Mesendoderm (in vitro differentiated cells): ENCODE measurements around the gene MEX3A.

Source experiments
- DNase-seq: peaks from one replicate; pipeline ENCODE4 v3.0.0; 2013
- H2AK5ac ChIP-seq: 2 replicates; pipeline ENCODE4 v1.6.1; 2013; ENCODE audit warnings: low read length, inconsistent platforms
- H2BK120ac ChIP-seq: 2 replicates; pipeline ENCODE4 v1.6.1; 2013; ENCODE audit warnings: low read depth, mild to moderate bottlenecking, low read length, moderate library complexity, mixed read lengths
- H2BK15ac ChIP-seq: replicated peaks from 2 replicates; pipeline ENCODE4 v1.6.1; 2013; ENCODE audit warnings: low read depth, mild to moderate bottlenecking, moderate library complexity
- H2BK5ac ChIP-seq: 2 replicates; pipeline ENCODE4 v1.6.1; 2013; ENCODE audit warnings: low read length, inconsistent platforms
- H3K18ac ChIP-seq: 2 replicates; pipeline ENCODE4 v1.6.1; 2013; ENCODE audit warnings: mild to moderate bottlenecking, low read length, mixed read lengths
- H3K23ac ChIP-seq: one replicate; pipeline ENCODE4 v1.6.1; 2013; ENCODE audit warnings: low read length
- H3K27ac ChIP-seq: 2 replicates; pipeline ENCODE4 v1.5.1; 2013; ENCODE audit warnings: low read depth, mild to moderate bottlenecking, inconsistent platforms, low read length, moderate library complexity
- H3K27me3 ChIP-seq: 2 replicates; pipeline ENCODE4 v1.6.1; 2013; ENCODE audit warnings: low read length, control low read depth, mild to moderate bottlenecking, inconsistent platforms; ENCODE audit not compliant: insufficient read depth, poor library complexity
- H3K36me3 ChIP-seq: 2 replicates; pipeline ENCODE4 v1.6.1; 2013; ENCODE audit warnings: low read length, inconsistent platforms; ENCODE audit not compliant: control insufficient read depth, insufficient read depth
- H3K4ac ChIP-seq: one replicate; pipeline ENCODE4 v1.6.1; 2013; ENCODE audit warnings: low read depth, mild to moderate bottlenecking, low read length, moderate library complexity
- H3K4me1 ChIP-seq: 2 replicates; pipeline ENCODE4 v1.6.1; 2013; ENCODE audit warnings: low read depth, low read length, inconsistent platforms; ENCODE audit not compliant: control insufficient read depth
- H3K4me2 ChIP-seq: 2 replicates; pipeline ENCODE4 v1.6.1; 2013; ENCODE audit warnings: low read length
- H3K4me3 ChIP-seq: 2 replicates; pipeline ENCODE4 v1.5.1; 2013; ENCODE audit warnings: mild to moderate bottlenecking, low read length
- H3K56ac ChIP-seq: one replicate; pipeline ENCODE4 v1.6.1; 2013; ENCODE audit warnings: low read length
- H3K79me1 ChIP-seq: 2 replicates; pipeline ENCODE4 v1.6.1; 2013; ENCODE audit warnings: low read length, inconsistent platforms
- H3K79me2 ChIP-seq: 2 replicates; pipeline ENCODE4 v1.6.1; 2013; ENCODE audit warnings: mild to moderate bottlenecking, low read length; ENCODE audit not compliant: control insufficient read depth, insufficient read depth
- H3K9ac ChIP-seq: 2 replicates; pipeline ENCODE4 v1.6.1; 2013; ENCODE audit warnings: low read length, inconsistent platforms
- H4K5ac ChIP-seq: one replicate; pipeline ENCODE4 v1.6.1; 2013; ENCODE audit warnings: low read length
- H4K8ac ChIP-seq: one replicate; pipeline ENCODE4 v1.6.1; 2013; ENCODE audit warnings: low read depth, mild to moderate bottlenecking, control low read depth, low read length, moderate library complexity
- WGBS: extraction: QIAGEN DNeasy Blood & Tissue Kit; methylation state at CpG from one replicate; pipeline ENCODE4 v1.1.7; 2013; ENCODE audit warnings: low lambda C conversion rate, missing lambda C conversion rate; ENCODE audit not compliant: insufficient coverage; ENCODE audit errors: extremely low coverage; 5-methylcytosine and 5-hydroxymethylcytosine counted together

Gene MEX3A

DNA sequence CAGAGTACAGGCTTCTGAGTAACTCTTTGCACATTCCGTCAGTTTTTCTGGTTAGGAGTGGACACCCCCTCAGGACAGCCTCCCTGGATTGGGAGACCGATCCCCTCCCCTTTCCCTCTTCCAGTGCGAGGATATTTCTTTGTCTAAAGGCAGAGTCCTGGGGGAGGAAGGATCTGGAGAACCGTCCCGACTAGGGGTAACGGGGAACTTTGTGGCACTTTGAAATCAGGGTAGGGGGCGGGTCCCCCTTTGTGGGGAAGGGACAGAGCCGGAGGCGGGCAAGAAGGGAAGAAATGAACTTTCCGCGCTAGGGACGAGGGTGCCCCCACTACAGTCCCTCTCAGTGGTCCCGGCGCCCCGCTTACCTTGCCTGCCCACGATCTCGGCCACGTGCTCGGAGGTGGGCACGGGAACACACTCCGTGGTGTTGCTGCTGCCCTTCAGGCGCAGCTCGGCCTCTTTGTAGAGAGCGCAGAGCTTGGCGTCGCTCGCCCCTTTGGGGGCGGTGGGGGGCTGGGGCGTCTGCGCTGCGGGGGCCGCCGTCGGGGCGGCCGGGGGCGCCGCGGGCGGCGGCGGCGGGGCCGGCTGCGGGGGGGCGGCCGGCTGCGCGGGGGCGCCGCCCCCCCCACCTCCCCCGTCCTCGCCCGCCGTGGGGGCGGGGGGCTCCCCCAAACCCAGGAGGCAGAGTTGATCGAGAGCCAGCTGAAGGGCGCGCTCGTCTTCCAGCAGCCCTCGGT lies 917 bp downstream of the MEX3A start:
- peak; percentile 69 for DNase-seq

DNA sequence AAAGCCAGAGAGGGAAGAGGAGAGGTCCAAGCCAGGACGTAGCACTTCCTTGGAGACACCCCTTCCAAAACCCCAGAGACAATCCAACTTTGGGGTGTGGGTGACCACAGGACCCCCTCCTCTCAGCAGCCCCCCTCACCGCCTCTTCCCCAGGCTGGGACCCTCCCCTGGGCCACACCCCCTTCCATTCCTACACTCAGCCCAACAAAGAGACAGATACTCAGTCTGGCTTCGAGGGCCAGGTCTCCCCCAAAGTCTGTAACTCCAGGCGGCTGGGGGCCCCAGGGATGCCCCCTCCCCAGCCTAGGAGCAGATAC lies 1.4 kb downstream of the MEX3A start:
- DNase-seq: no peak
- no CpG with 5 or more reads among the region's 4 CpGs for WGBS
- H3K9ac ChIP-seq: peak overlapping the region; percentile 99

More for the DNA sequence above, 917 bp downstream of the MEX3A start:
- Histone ChIP-seq H2BK15ac (no peak overlapping the region), H3K23ac (peak overlapping the region; percentile 83), H2BK5ac (peak overlapping the region; percentile 97), H3K4me2 (peak overlapping the region; percentile 54), H4K8ac (no peak overlapping the region), H3K36me3 (peaks cover 5% of the 10 kb centered on the region), H3K9ac (peak overlapping the region; percentile 99), H3K4ac (peak overlapping the region; percentile 100), H3K4me3 (peak overlapping the region; percentile 77), H3K27me3 (no peaks in the 10 kb centered on the region), H2AK5ac (peak overlapping the region; percentile 90), H3K79me2 (peaks cover 59% of the 10 kb centered on the region), H3K4me1 (peaks cover 34% of the 10 kb centered on the region), H3K56ac (peak overlapping the region; percentile 100), H3K18ac (peak overlapping the region; percentile 99), H3K79me1 (peaks cover 23% of the 10 kb centered on the region), H2BK120ac (peak overlapping the region; percentile 88), H4K5ac (no peak overlapping the region), H3K27ac (peak overlapping the region; percentile 92)
- no CpG with 5 or more reads among the region's 61 CpGs for WGBS

DNA sequence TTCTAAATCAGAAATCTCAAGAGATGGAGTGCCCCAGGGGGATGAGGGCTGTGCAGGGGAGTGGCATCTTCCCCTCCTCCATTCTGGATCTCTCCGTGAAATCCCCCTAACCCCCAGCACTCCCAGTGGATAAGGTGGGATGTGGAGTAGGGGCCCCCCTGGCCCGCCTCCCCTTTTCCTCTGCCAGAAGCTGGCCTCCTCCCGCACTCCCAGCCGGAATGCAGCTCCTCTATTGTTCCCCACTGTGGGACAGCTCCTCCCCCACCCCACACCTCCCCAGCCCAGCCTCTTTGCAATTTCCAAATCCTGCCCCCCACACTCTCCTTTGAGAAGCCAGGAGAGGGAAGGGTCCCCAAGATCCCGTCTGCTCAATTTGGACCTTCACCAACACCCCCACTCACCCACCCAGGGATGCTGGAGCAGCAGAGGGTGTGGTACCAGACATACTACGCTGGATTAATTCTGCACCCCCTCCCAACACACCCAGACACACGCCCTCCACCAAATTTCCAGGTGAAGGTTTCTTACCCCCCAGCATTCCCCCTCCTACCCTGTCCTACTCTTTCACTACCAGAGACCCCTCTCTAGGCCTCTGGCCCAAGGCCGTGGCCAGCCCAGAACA lies 1.9 kb downstream of the MEX3A start:
- no peak overlapping the region for H3K23ac ChIP-seq
- peak overlapping the region; percentile 100 for H3K56ac ChIP-seq
- H3K79me2 ChIP-seq: peaks cover 68% of the 10 kb centered on the region
- H2AK5ac ChIP-seq: peak overlapping the region; percentile 66
- H3K27me3 ChIP-seq: no peaks in the 10 kb centered on the region
- H3K36me3 ChIP-seq: peaks cover 5% of the 10 kb centered on the region
- H3K18ac ChIP-seq: peak overlapping the region; percentile 99
- H2BK15ac ChIP-seq: no peak overlapping the region
- peak overlapping the region; percentile 88 for H2BK120ac ChIP-seq
- H3K4ac ChIP-seq: peak overlapping the region; percentile 100
- WGBS: no CpG with 5 or more reads among the region's 8 CpGs
- H3K4me2 ChIP-seq: peak overlapping the region; percentile 37
- H3K9ac ChIP-seq: peak overlapping the region; percentile 99
- no peak overlapping the region for H4K5ac ChIP-seq
- peaks cover 25% of the 10 kb centered on the region for H3K79me1 ChIP-seq
- H3K4me3 ChIP-seq: peak overlapping the region; percentile 77
- DNase-seq: no peak
- no peak overlapping the region for H4K8ac ChIP-seq
- H2BK5ac ChIP-seq: peak overlapping the region; percentile 73
- peaks cover 41% of the 10 kb centered on the region for H3K4me1 ChIP-seq
- peak overlapping the region; percentile 86 for H3K27ac ChIP-seq

More for the DNA sequence above, 1.4 kb downstream of the MEX3A start:
- peak overlapping the region; percentile 37 for H3K4me2 ChIP-seq
- peak overlapping the region; percentile 100 for H3K56ac ChIP-seq
- H3K4me1 ChIP-seq: peaks cover 37% of the 10 kb centered on the region
- peak overlapping the region; percentile 100 for H3K4ac ChIP-seq
- H2BK120ac ChIP-seq: peak overlapping the region; percentile 88
- no peaks in the 10 kb centered on the region for H3K27me3 ChIP-seq
- no peak overlapping the region for H2AK5ac ChIP-seq
- H3K36me3 ChIP-seq: peaks cover 5% of the 10 kb centered on the region
- H3K4me3 ChIP-seq: peak overlapping the region; percentile 77
- peak overlapping the region; percentile 97 for H2BK5ac ChIP-seq
- H3K79me2 ChIP-seq: peaks cover 63% of the 10 kb centered on the region
- H3K79me1 ChIP-seq: peaks cover 25% of the 10 kb centered on the region
- H4K8ac ChIP-seq: no peak overlapping the region
- H3K23ac ChIP-seq: no peak overlapping the region
- H2BK15ac ChIP-seq: no peak overlapping the region
- H3K18ac ChIP-seq: peak overlapping the region; percentile 99
- no peak overlapping the region for H4K5ac ChIP-seq
- H3K27ac ChIP-seq: peak overlapping the region; percentile 86

DNA sequence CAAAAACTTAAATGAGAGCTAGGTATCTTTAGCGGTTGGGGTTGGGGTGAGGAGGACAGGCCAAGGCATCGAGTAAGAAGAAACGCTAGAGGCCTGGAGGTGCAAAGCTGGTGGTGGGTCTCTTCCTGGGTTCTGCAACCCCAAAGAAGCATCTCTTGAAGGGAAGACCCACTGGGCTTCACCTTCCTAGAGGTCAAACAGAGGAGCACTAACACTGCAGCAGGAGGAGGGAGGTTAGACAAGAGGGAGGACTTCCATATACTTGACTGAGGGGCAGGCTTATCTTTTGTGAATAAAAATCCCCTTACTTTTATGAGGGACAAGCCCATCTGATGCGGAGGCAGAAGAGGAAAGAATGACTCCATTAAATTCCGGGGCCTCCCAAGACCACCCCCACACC lies 2.5 kb downstream of the MEX3A start:
- H4K5ac ChIP-seq: no peak overlapping the region
- WGBS: no CpG with 5 or more reads among the region's 5 CpGs
- H3K79me2 ChIP-seq: peaks cover 72% of the 10 kb centered on the region
- H3K27me3 ChIP-seq: no peaks in the 10 kb centered on the region
- peaks cover 44% of the 10 kb centered on the region for H3K4me1 ChIP-seq
- no peak overlapping the region for H2AK5ac ChIP-seq
- H3K79me1 ChIP-seq: peaks cover 27% of the 10 kb centered on the region
- peak overlapping the region; percentile 100 for H3K4ac ChIP-seq
- peak overlapping the region; percentile 77 for H3K4me3 ChIP-seq
- peak overlapping the region; percentile 99 for H3K9ac ChIP-seq
- peak overlapping the region; percentile 14 for H3K27ac ChIP-seq
- H2BK5ac ChIP-seq: no peak overlapping the region
- no peak for DNase-seq
- no peak overlapping the region for H3K23ac ChIP-seq
- no peak overlapping the region for H2BK120ac ChIP-seq
- H4K8ac ChIP-seq: no peak overlapping the region
- no peak overlapping the region for H2BK15ac ChIP-seq
- H3K36me3 ChIP-seq: peaks cover 5% of the 10 kb centered on the region
- H3K18ac ChIP-seq: peak overlapping the region; percentile 99
- peak overlapping the region; percentile 37 for H3K4me2 ChIP-seq
- peak overlapping the region; percentile 100 for H3K56ac ChIP-seq

DNA sequence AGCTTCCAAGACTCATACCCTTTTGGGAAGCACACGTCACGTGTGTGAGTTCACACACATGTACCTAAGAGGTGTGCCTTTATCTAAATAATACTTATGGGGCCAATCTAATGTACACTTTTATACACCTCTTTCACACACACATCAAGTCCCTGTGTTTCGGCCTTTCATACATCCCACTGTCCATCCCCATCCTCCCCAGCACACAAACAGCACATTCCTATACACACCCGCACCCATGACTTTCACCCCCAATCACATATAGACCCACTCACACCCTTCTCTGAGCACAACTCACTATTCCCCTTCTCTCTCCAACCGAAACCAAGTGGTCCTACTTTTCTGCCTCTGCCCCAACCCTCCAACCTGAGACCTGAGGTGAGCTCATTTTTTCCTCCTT lies 3.5 kb downstream of the MEX3A start:
- no peaks in the 10 kb centered on the region for H3K27me3 ChIP-seq
- no peak overlapping the region for H3K4me3 ChIP-seq
- no peak for DNase-seq
- H3K4ac ChIP-seq: no peak overlapping the region
- no peak overlapping the region for H3K18ac ChIP-seq
- no peak overlapping the region for H3K27ac ChIP-seq
- no CpG with 5 or more reads among the region's 5 CpGs for WGBS
- no peak overlapping the region for H2BK15ac ChIP-seq
- no peak overlapping the region for H4K8ac ChIP-seq
- peak overlapping the region; percentile 24 for H2BK5ac ChIP-seq
- peaks cover 42% of the 10 kb centered on the region for H3K4me1 ChIP-seq
- H4K5ac ChIP-seq: no peak overlapping the region
- H3K36me3 ChIP-seq: peaks cover 5% of the 10 kb centered on the region
- H3K79me2 ChIP-seq: peaks cover 66% of the 10 kb centered on the region
- no peak overlapping the region for H2BK120ac ChIP-seq
- H3K4me2 ChIP-seq: peak overlapping the region; percentile 61
- peak overlapping the region; percentile 77 for H3K56ac ChIP-seq
- peak overlapping the region; percentile 83 for H3K23ac ChIP-seq
- H2AK5ac ChIP-seq: no peak overlapping the region
- peak overlapping the region; percentile 61 for H3K9ac ChIP-seq
- H3K79me1 ChIP-seq: peaks cover 27% of the 10 kb centered on the region
